Loucy (cell line): ENCODE results near the gene ADH5.

Experiments used
- CTCF ChIP-seq: fragments of 200-600 bp; sonication (generic); conservative IDR thresholded peaks from 2 replicates; pipeline ENCODE4 v1.5.1; 2014; ENCODE audit warnings: mild to moderate bottlenecking, antibody characterized with exemption, low read length
- EZH2phosphoT487 ChIP-seq: fragments of 200-600 bp; IDR thresholded peaks from 2 replicates; pipeline ENCODE4 v1.6.1; 2018; ENCODE audit warnings: antibody characterized with exemption, mild to moderate bottlenecking, moderate library complexity, borderline replicate concordance

- TF ChIP-seq CTCF = no peak
- no peak for TF ChIP-seq EZH2phosphoT487
Measured at GRCh38 chr4:99090481-99091215, 2.1 kb upstream of the ADH5 start.
